IMR-90 (cell line): ENCODE measurements around the gene CLEC4D. TPM values are rescaled to one million over a fixed set of nuclear protein-coding genes. Genes with fewer than 3 reads are reported as not detected.

Source experiments
- ATAC-seq: fragments of 200-7000 bp; cut with Tn5 transposase; 2 replicates; pipeline ENCODE4 v1.9.1; 2020; ENCODE audit warnings: low read depth, mild to moderate bottlenecking, moderate library complexity
- BruUV-seq: library from RNA; stranded (reverse); fragments of 400-500 nt; replicated peaks from 2 replicates; lab custom pipeline; 2021; lab: Mats Ljungman, UMichigan
- CTCF ChIA-PET: fragments of 300-600 bp; formaldehyde crosslinking; extraction: SDS; loops from one replicate; lab custom pipeline; 2021; ENCODE audit warnings: antibody characterized with exemption; lab: Yijun Ruan, JAX
- POLR2A ChIA-PET: fragments of 300-600 bp; sonication (Branson Sonifier 250); formaldehyde crosslinking; loops from one replicate; lab custom pipeline; 2022; ENCODE audit warnings: antibody characterized with exemption; ENCODE audit not compliant: unreplicated experiment; lab: Charles Lee
- DNase-seq: peaks from one replicate; pipeline ENCODE4 v3.0.0; 2013
- H2AFZ ChIP-seq: replicated peaks from 2 replicates; pipeline ENCODE3; 2013; ENCODE audit warnings: low read length, mild to moderate bottlenecking; ENCODE audit not compliant: poor library complexity
- H2AK5ac ChIP-seq: 2 replicates; pipeline ENCODE4 v1.6.1; 2013; ENCODE audit warnings: low read depth, low read length, inconsistent platforms
- H2AK9ac ChIP-seq: replicated peaks from 2 replicates; pipeline ENCODE3; 2013; ENCODE audit warnings: mild to moderate bottlenecking, low read depth, low read length, moderate library complexity; ENCODE audit not compliant: poor library complexity
- H2BK120ac ChIP-seq: 2 replicates; pipeline ENCODE4 v1.6.1; 2013; ENCODE audit warnings: low read depth, low read length, inconsistent platforms
- H2BK15ac ChIP-seq: 3 replicates; pipeline ENCODE4 v1.6.1; 2013; ENCODE audit warnings: low read depth, low read length, inconsistent platforms
- H2BK20ac ChIP-seq: 2 replicates; pipeline ENCODE4 v1.6.1; 2013; ENCODE audit warnings: low read depth, mild to moderate bottlenecking, inconsistent platforms, low read length, moderate library complexity
- H2BK5ac ChIP-seq: 2 replicates; pipeline ENCODE4 v1.6.1; 2013; ENCODE audit warnings: mild to moderate bottlenecking, low read depth, low read length, inconsistent platforms; ENCODE audit not compliant: poor library complexity, severe bottlenecking
- H3K14ac ChIP-seq: replicated peaks from 2 replicates; pipeline ENCODE4 v1.6.1; 2013; ENCODE audit warnings: low read depth, low read length, inconsistent platforms
- H3K18ac ChIP-seq: 2 replicates; pipeline ENCODE4 v1.6.1; 2013; ENCODE audit warnings: low read depth, low read length, control low read depth
- H3K23ac ChIP-seq: 2 replicates; pipeline ENCODE4 v1.6.1; 2013; ENCODE audit warnings: low read depth, low read length, inconsistent platforms
- H3K27ac ChIP-seq: 2 replicates; pipeline ENCODE4 v1.5.1; 2013; ENCODE audit warnings: mild to moderate bottlenecking, control low read depth, low read length; ENCODE audit not compliant: insufficient read depth
- H3K27me3 ChIP-seq: 2 replicates; pipeline ENCODE4 v1.6.1; 2013; ENCODE audit warnings: low read length; ENCODE audit not compliant: control insufficient read depth, insufficient read depth
- H3K36me3 ChIP-seq: 2 replicates; pipeline ENCODE4 v1.6.1; 2013; ENCODE audit warnings: low read length, mixed read lengths; ENCODE audit not compliant: control insufficient read depth, insufficient read depth
- H3K4ac ChIP-seq: 2 replicates; pipeline ENCODE4 v1.6.1; 2013; ENCODE audit warnings: low read depth, low read length, inconsistent platforms
- H3K4me1 ChIP-seq: 2 replicates; pipeline ENCODE4 v1.6.1; 2013; ENCODE audit warnings: low read length, mixed read lengths; ENCODE audit not compliant: control insufficient read depth, insufficient read depth
- H3K4me2 ChIP-seq: 2 replicates; pipeline ENCODE4 v1.6.1; 2013; ENCODE audit warnings: low read depth, mild to moderate bottlenecking, control low read depth, low read length, moderate library complexity
- H3K4me3 ChIP-seq: 2 replicates; pipeline ENCODE4 v1.5.1; 2013; ENCODE audit warnings: low read depth, mild to moderate bottlenecking, control low read depth, low read length, moderate library complexity; ENCODE audit not compliant: insufficient read depth
- H3K56ac ChIP-seq: 2 replicates; pipeline ENCODE4 v1.6.1; 2013; ENCODE audit warnings: low read length, inconsistent platforms; ENCODE audit not compliant: insufficient read depth; ENCODE audit errors: extremely low read depth
- H3K79me1 ChIP-seq, 2 experiments: 2 replicates each; pipeline ENCODE4 v1.6.1; 2013; ENCODE audit warnings: low read length in 2 of 2, inconsistent platforms in 1 of 2, low read depth in 1 of 2
- H3K9ac ChIP-seq: 2 replicates; pipeline ENCODE4 v1.6.1; 2013; ENCODE audit warnings: low read depth, low read length, control low read depth
- H3K9me1 ChIP-seq: 2 replicates; pipeline ENCODE4 v1.6.1; 2013; ENCODE audit warnings: low read length, inconsistent platforms; ENCODE audit not compliant: insufficient read depth
- H3K9me3 ChIP-seq: 2 replicates; pipeline ENCODE4 v1.6.1; 2013; ENCODE audit warnings: low read length; ENCODE audit not compliant: control insufficient read depth, insufficient read depth
- H4K20me1 ChIP-seq: 2 replicates; pipeline ENCODE4 v1.6.1; 2013; ENCODE audit warnings: low read length, inconsistent platforms; ENCODE audit not compliant: insufficient read depth
- H4K5ac ChIP-seq: 2 replicates; pipeline ENCODE4 v1.6.1; 2013; ENCODE audit warnings: mild to moderate bottlenecking, low read depth, low read length, control low read depth
- H4K8ac ChIP-seq, 2 experiments: 2 replicates each; pipeline ENCODE4 v1.6.1; 2013; ENCODE audit warnings: low read depth in 2 of 2, low read length in 2 of 2, control low read depth in 1 of 2, inconsistent platforms in 1 of 2
- H4K91ac ChIP-seq: 2 replicates; pipeline ENCODE4 v1.6.1; 2013; ENCODE audit warnings: low read depth, low read length, inconsistent platforms; ENCODE audit not compliant: insufficient read depth
- BHLHE40 ChIP-seq: fragments of 150-350 bp; IDR thresholded peaks from 2 replicates; pipeline ENCODE4 v1.6.1; 2016; ENCODE audit warnings: mild to moderate bottlenecking, low read depth, low read length
- CEBPB ChIP-seq: IDR thresholded peaks from 2 replicates; pipeline ENCODE4 v1.6.1; 2012; ENCODE audit warnings: low read depth, low read length, improper control_type of control experiment
- CHD1 ChIP-seq: IDR thresholded peaks from 2 replicates; pipeline ENCODE4 v1.6.1; 2012; ENCODE audit warnings: low read depth, low read length, improper control_type of control experiment
- FOS ChIP-seq: fragments of 150-350 bp; IDR thresholded peaks from 2 replicates; pipeline ENCODE4 v1.6.1; 2016; ENCODE audit warnings: low read depth, low read length
- MAFK ChIP-seq: IDR thresholded peaks from 2 replicates; pipeline ENCODE4 v1.6.1; 2012; ENCODE audit warnings: low read depth, low read length, improper control_type of control experiment
- MAZ ChIP-seq: IDR thresholded peaks from 2 replicates; pipeline ENCODE4 v1.6.1; 2012; ENCODE audit warnings: low read depth, mild to moderate bottlenecking, low read length, improper control_type of control experiment, moderate library complexity, borderline replicate concordance
- MXI1 ChIP-seq: IDR thresholded peaks from 2 replicates; pipeline ENCODE4 v1.6.1; 2012; ENCODE audit warnings: low read depth, mild to moderate bottlenecking, low read length, moderate library complexity, borderline replicate concordance
- NFE2L2 ChIP-seq: fragments of 150-350 bp; IDR thresholded peaks from 2 replicates; pipeline ENCODE4 v1.6.1; 2016; ENCODE audit warnings: low read depth, mild to moderate bottlenecking, low read length
- POLR2A ChIP-seq: IDR thresholded peaks from 2 replicates; pipeline ENCODE4 v1.6.1; 2012; ENCODE audit warnings: mild to moderate bottlenecking, low read depth, low read length
- RCOR1 ChIP-seq: IDR thresholded peaks from 2 replicates; pipeline ENCODE4 v1.6.1; 2012; ENCODE audit warnings: mild to moderate bottlenecking, low read length, improper control_type of control experiment; ENCODE audit not compliant: insufficient replicate concordance
- RFX5 ChIP-seq: IDR thresholded peaks from 2 replicates; pipeline ENCODE4 v1.8.0; 2012; ENCODE audit warnings: low read depth, mild to moderate bottlenecking, low read length, moderate library complexity
- SMC3 ChIP-seq: fragments of 150-350 bp; IDR thresholded peaks from 2 replicates; pipeline ENCODE4 v1.6.1; 2016; ENCODE audit warnings: low read depth, mild to moderate bottlenecking, antibody characterized with exemption, low read length, moderate library complexity
- WGBS, 2 experiments: methylation state at CpG; one replicate each; pipeline versions ENCODE4 v1.1.5 to v1.1.7; 2013; ENCODE audit warnings: missing lambda C conversion rate in 2 of 2; ENCODE audit not compliant: insufficient read length in 1 of 2; ENCODE audit errors: extremely low coverage in 2 of 2; 5-methylcytosine and 5-hydroxymethylcytosine counted together
- dilution Hi-C: fragments of 300-500 bp; cut with HindIII; formaldehyde crosslinking; loops from one replicate; pipeline ENCODE4 v1.14.3; 2018; ENCODE audit warnings: low sequenced_read_pairs; ENCODE audit not compliant: unreplicated experiment
- in situ Hi-C: fragments of 300-500 bp; cut with MboI; formaldehyde crosslinking; loops from 3 replicates; pipeline ENCODE4 v1.14.3; 2019; ENCODE audit warnings: low sequenced_read_pairs, inconsistent platforms, mixed read lengths
- intact Hi-C: fragments of 100-400 bp; cut with micrococcal nuclease; formaldehyde crosslinking; loops from 2 replicates; pipeline ENCODE4 v1.10.0; 2022
- polyA plus RNA-seq, 3 experiments: library from polyadenylated mRNA; depleted of rRNA; stranded (reverse); fragments of >200 nt; gene quantifications; 2 replicates each; pipeline ENCODE4 v1.2.3, GENCODE V29; 2012; ENCODE audit warnings: low replicate concordance in 1 of 3
- total RNA-seq: library from RNA; depleted of rRNA; stranded (reverse); fragments of >200 nt; gene quantifications from 2 replicates; pipeline ENCODE4 v1.2.3, GENCODE V29; 2012
- TF ChIP-seq, protein P1 (sequence below): conservative IDR thresholded peaks from 2 replicates; pipeline ENCODE4 v1.5.1; 2012; ENCODE audit warnings: mild to moderate bottlenecking, low read depth, low read length, improper control_type of control experiment
- TF ChIP-seq, protein P2 (sequence below): fragments of 150-350 bp; IDR thresholded peaks from 2 replicates; pipeline ENCODE4 v1.6.1; 2016; ENCODE audit warnings: low read depth, mild to moderate bottlenecking, low read length, moderate library complexity, borderline replicate concordance
- TF ChIP-seq, protein P3 (sequence below): fragments of 150-350 bp; IDR thresholded peaks from 2 replicates; pipeline ENCODE4 v1.6.1; 2017; ENCODE audit warnings: mild to moderate bottlenecking, antibody characterized with exemption, low read length, low read depth

CLEC4D gene
- total and polyA plus RNA-seq, 2 of the 4 experiments (the other 2 are of a cell fraction): not detected

DNA sequence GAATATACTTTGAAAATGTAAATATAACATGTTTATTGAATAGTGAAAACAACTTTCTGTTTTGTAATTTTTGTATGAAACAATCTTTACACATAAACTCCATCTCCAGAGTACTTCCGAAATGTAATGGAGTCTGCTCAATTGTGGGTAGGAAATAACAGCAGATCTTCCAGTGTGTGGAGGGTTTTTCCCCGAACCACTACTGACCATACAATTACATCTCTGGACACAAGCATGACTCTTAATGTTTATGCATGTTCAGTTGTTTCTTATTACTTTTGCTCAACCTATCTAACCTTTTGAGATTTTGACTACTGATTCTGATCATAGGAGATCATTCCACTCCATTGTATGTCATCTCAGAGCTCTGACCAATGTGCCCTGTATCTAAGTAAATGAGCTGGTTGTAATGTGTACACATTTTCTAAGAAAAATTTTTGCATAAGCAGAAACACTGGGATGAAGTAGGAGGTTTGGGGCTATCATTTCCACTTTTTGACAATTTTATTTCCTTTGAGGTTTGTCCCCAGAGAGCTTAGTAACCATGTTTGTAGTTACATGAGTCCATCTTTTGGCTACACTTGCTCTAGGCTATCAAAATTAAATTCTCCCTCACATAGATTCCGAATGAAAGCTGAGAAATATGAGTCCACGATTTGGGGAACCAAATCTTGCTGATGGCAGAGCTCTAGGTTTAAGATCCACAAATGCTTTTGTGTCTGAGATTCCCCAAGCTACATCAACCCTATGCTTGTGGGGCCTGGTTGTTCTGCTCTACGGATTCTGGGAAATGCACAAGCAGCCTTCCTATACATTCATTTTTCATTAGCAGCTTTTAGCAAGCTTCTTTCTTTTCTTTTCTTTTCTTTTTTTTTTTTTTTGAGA lies 21.4 kb upstream of the CLEC4D start:
- H3K9ac ChIP-seq: no peak overlapping the region
- H2BK5ac ChIP-seq: no peak overlapping the region
- intact Hi-C loops (no loop called here), in situ Hi-C loops (no loop called here), dilution Hi-C loops (no loop called here)
- no peak overlapping the region for H4K5ac ChIP-seq
- WGBS, 2 experiments: no CpG with 5 or more reads among the region's 5 CpGs
- no peak overlapping the region for H3K56ac ChIP-seq
- ChIA-PET CTCF (interaction anchor here (0.6 kb wide), 1 partner anchor 124 kb away, joined by 9 read pairs; no protein-coding TSS in a partner anchor), POLR2A (no interaction called here)
- H2AK5ac ChIP-seq: no peak overlapping the region
- no peaks in the 10 kb centered on the region for H3K79me1 ChIP-seq
- H3K9me3 ChIP-seq: no peaks in the 10 kb centered on the region
- H3K4ac ChIP-seq: no peak overlapping the region
- H2AK9ac ChIP-seq: no peak overlapping the region
- no peak overlapping the region for H2BK20ac ChIP-seq
- no peak overlapping the region for H3K23ac ChIP-seq
- H3K27ac ChIP-seq: no peak overlapping the region
- no peaks in the 10 kb centered on the region for H3K9me1 ChIP-seq
- H3K4me1 ChIP-seq: no peaks in the 10 kb centered on the region
- no peak overlapping the region for H3K4me3 ChIP-seq
- ATAC-seq: no peak
- no peak overlapping the region for H3K14ac ChIP-seq
- H3K4me2 ChIP-seq: no peak overlapping the region
- H2AFZ ChIP-seq: no peak overlapping the region
- H4K20me1 ChIP-seq: no peaks in the 10 kb centered on the region
- no peak overlapping the region for H2BK120ac ChIP-seq
- H3K36me3 ChIP-seq: no peaks in the 10 kb centered on the region
- H3K18ac ChIP-seq: no peak overlapping the region
- H4K91ac ChIP-seq: no peak overlapping the region
- H3K27me3 ChIP-seq: no peaks in the 10 kb centered on the region
- DNase-seq: no peak
- H4K8ac ChIP-seq: no peak overlapping the region
- BruUV-seq: no TSS peak
- no peak overlapping the region for H2BK15ac ChIP-seq
- TF ChIP-seq, protein P1, sequence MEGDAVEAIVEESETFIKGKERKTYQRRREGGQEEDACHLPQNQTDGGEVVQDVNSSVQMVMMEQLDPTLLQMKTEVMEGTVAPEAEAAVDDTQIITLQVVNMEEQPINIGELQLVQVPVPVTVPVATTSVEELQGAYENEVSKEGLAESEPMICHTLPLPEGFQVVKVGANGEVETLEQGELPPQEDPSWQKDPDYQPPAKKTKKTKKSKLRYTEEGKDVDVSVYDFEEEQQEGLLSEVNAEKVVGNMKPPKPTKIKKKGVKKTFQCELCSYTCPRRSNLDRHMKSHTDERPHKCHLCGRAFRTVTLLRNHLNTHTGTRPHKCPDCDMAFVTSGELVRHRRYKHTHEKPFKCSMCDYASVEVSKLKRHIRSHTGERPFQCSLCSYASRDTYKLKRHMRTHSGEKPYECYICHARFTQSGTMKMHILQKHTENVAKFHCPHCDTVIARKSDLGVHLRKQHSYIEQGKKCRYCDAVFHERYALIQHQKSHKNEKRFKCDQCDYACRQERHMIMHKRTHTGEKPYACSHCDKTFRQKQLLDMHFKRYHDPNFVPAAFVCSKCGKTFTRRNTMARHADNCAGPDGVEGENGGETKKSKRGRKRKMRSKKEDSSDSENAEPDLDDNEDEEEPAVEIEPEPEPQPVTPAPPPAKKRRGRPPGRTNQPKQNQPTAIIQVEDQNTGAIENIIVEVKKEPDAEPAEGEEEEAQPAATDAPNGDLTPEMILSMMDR: no peak
- TF ChIP-seq RFX5 (no peak), MXI1 (no peak), CHD1 (no peak), SMC3 (no peak), NFE2L2 (no peak), CEBPB (no peak), FOS (no peak), POLR2A (no peak), MAFK (no peak), MAZ (no peak), RCOR1 (no peak), BHLHE40 (no peak)
- TF ChIP-seq, protein P2, sequence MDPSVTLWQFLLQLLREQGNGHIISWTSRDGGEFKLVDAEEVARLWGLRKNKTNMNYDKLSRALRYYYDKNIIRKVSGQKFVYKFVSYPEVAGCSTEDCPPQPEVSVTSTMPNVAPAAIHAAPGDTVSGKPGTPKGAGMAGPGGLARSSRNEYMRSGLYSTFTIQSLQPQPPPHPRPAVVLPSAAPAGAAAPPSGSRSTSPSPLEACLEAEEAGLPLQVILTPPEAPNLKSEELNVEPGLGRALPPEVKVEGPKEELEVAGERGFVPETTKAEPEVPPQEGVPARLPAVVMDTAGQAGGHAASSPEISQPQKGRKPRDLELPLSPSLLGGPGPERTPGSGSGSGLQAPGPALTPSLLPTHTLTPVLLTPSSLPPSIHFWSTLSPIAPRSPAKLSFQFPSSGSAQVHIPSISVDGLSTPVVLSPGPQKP: no peak
- TF ChIP-seq, protein P3, sequence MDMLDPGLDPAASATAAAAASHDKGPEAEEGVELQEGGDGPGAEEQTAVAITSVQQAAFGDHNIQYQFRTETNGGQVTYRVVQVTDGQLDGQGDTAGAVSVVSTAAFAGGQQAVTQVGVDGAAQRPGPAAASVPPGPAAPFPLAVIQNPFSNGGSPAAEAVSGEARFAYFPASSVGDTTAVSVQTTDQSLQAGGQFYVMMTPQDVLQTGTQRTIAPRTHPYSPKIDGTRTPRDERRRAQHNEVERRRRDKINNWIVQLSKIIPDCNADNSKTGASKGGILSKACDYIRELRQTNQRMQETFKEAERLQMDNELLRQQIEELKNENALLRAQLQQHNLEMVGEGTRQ: no peak
